OCI-LY7 (cell line): ENCODE measurements around the gene TMEM144. TPM values are rescaled to one million over a fixed set of nuclear protein-coding genes. Genes with fewer than 3 reads are reported as not detected.

Experiments
- BruUV-seq: library from RNA; stranded (reverse); fragments of 400-500 nt; replicated peaks from 2 replicates; lab custom pipeline; 2021; lab: Mats Ljungman, UMichigan
- CTCF ChIA-PET: fragments of 300-600 bp; sonication (Branson Sonifier 250); formaldehyde crosslinking; loops from one replicate; lab custom pipeline; 2022; ENCODE audit warnings: antibody characterized with exemption; ENCODE audit not compliant: unreplicated experiment; lab: Charles Lee
- POLR2A ChIA-PET: fragments of 300-600 bp; sonication (Branson Sonifier 250); formaldehyde crosslinking; loops from one replicate; lab custom pipeline; 2022; ENCODE audit warnings: antibody characterized with exemption; lab: Charles Lee
- DNase-seq: peaks from one replicate; pipeline ENCODE4 v3.0.0-alpha.2; 2015; ENCODE audit warnings: low spot score
- H2AFZ ChIP-seq: fragments of 200-600 bp; sonication (generic), shearing (Covaris generic); 2 replicates; pipeline ENCODE4 v1.6.1; 2014; ENCODE audit warnings: mild to moderate bottlenecking, antibody characterized with exemption, low read length, moderate library complexity
- H3K27ac ChIP-seq: fragments of 200-600 bp; sonication (generic); 2 replicates; pipeline ENCODE4 v1.5.1; 2014; ENCODE audit warnings: mixed run types, low read depth, mild to moderate bottlenecking, moderate library complexity, low read length, inconsistent platforms; ENCODE audit not compliant: poor library complexity, severe bottlenecking
- H3K36me3 ChIP-seq: fragments of 200-600 bp; sonication (generic); 2 replicates; pipeline ENCODE4 v1.6.1; 2014; ENCODE audit warnings: mild to moderate bottlenecking, antibody characterized with exemption, low read length, moderate library complexity, mixed read lengths; ENCODE audit not compliant: insufficient read depth
- H3K4me1 ChIP-seq: fragments of 200-600 bp; sonication (generic); 2 replicates; pipeline ENCODE4 v1.5.1; 2014; ENCODE audit warnings: mild to moderate bottlenecking, low read length; ENCODE audit not compliant: insufficient read depth, poor library complexity, severe bottlenecking
- H3K4me2 ChIP-seq: fragments of 200-600 bp; sonication (generic); 2 replicates; pipeline ENCODE4 v1.6.1; 2014; ENCODE audit warnings: mild to moderate bottlenecking, low read length
- H3K4me3 ChIP-seq: fragments of 200-600 bp; sonication (generic); 2 replicates; pipeline ENCODE4 v1.5.1; 2014; ENCODE audit warnings: mild to moderate bottlenecking, low read depth, low read length; ENCODE audit not compliant: poor library complexity, severe bottlenecking
- H3K79me2 ChIP-seq: fragments of 200-600 bp; sonication (generic); 2 replicates; pipeline ENCODE4 v1.6.1; 2016; ENCODE audit warnings: low read depth, mild to moderate bottlenecking, low read length, moderate library complexity, mixed read lengths; ENCODE audit not compliant: insufficient read depth
- H3K9me2 ChIP-seq: fragments of 200-600 bp; sonication (generic); 2 replicates; pipeline ENCODE4 v1.6.1; 2016; ENCODE audit warnings: mild to moderate bottlenecking, low read length, mixed read lengths; ENCODE audit not compliant: insufficient read depth
- H3K9me3 ChIP-seq: fragments of 200-600 bp; sonication (generic); 2 replicates; pipeline ENCODE4 v1.6.1; 2014; ENCODE audit warnings: mild to moderate bottlenecking, mixed run types, low read length, mixed read lengths
- H4K20me1 ChIP-seq: fragments of 200-600 bp; sonication (generic); 2 replicates; pipeline ENCODE4 v1.6.1; 2014; ENCODE audit warnings: mild to moderate bottlenecking, antibody characterized with exemption, low read length, moderate library complexity, mixed read lengths; ENCODE audit not compliant: insufficient read depth
- EZH2phosphoT487 ChIP-seq: fragments of 200-600 bp; sonication (generic); IDR thresholded peaks from 2 replicates; pipeline ENCODE4 v1.6.1; 2018; ENCODE audit warnings: low read depth, borderline replicate concordance, mild to moderate bottlenecking, mixed run types, antibody characterized with exemption, low read length, moderate library complexity, mixed read lengths
- intact Hi-C: fragments of 100-400 bp; cut with micrococcal nuclease; formaldehyde crosslinking; loops from one replicate; pipeline ENCODE4 v1.10.0; 2022; ENCODE audit not compliant: unreplicated experiment
- total RNA-seq, 2 experiments: library from RNA; depleted of rRNA in 1 of 2; stranded (reverse); fragments of >200 nt in 1 of 2; shearing (Covaris generic) in 1 of 2; gene quantifications; 2 replicates each; pipeline ENCODE4 v1.2.3, GENCODE V29; 2014 to 2022
- TF ChIP-seq, protein P1 (sequence below): fragments of 200-600 bp; sonication (generic); conservative IDR thresholded peaks from 2 replicates; pipeline ENCODE4 v1.5.1; 2014; ENCODE audit warnings: mild to moderate bottlenecking, antibody characterized with exemption, low read length, moderate library complexity, mixed read lengths

TMEM144 gene
- total RNA-seq, 2 experiments from 2014 or later, result 0.30 TPM; not detected in 1

DNA sequence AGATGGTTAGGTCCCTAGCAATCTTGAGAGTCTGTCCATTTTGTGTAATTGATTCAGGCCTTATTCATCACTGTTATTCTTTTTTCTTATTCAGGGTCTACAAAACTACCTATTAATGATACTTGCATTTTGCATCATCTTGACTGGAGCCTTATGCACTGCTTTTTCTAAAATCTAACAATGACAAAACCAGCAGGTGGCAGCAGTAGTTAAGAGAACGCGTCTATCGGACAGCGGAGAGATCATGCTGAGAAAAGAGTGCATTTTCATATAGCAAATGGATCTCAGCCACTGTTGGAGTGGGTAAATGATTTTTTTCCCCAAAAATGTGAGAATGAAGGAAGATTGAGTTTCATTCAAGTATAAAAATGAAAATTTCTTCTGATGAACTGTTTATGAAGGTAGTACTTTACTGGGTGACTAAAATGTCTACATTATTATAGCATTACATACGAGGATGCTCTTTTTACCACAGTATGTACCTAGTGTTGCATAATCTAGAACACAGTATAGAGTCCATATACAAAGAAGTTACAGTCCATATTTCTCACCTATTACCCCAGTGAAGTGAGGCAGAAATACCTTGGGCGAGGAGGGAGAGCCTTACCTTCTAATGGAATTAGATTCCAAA, 43.2 kb downstream of the TMEM144 start:
- ChIA-PET POLR2A (no interaction called here), CTCF (no interaction called here)
- Histone ChIP-seq H3K36me3 (no peaks in the 10 kb centered on the region), H3K4me3 (no peak overlapping the region), H2AFZ (peak overlapping the region; percentile 51), H3K9me3 (no peaks in the 10 kb centered on the region), H3K9me2 (no peaks in the 10 kb centered on the region), H3K4me1 (no peaks in the 10 kb centered on the region), H4K20me1 (no peaks in the 10 kb centered on the region), H3K79me2 (no peaks in the 10 kb centered on the region), H3K27ac (no peak overlapping the region), H3K4me2 (peak overlapping the region; percentile 3)
- TF ChIP-seq EZH2phosphoT487, result no peak
- TF ChIP-seq, protein P1, sequence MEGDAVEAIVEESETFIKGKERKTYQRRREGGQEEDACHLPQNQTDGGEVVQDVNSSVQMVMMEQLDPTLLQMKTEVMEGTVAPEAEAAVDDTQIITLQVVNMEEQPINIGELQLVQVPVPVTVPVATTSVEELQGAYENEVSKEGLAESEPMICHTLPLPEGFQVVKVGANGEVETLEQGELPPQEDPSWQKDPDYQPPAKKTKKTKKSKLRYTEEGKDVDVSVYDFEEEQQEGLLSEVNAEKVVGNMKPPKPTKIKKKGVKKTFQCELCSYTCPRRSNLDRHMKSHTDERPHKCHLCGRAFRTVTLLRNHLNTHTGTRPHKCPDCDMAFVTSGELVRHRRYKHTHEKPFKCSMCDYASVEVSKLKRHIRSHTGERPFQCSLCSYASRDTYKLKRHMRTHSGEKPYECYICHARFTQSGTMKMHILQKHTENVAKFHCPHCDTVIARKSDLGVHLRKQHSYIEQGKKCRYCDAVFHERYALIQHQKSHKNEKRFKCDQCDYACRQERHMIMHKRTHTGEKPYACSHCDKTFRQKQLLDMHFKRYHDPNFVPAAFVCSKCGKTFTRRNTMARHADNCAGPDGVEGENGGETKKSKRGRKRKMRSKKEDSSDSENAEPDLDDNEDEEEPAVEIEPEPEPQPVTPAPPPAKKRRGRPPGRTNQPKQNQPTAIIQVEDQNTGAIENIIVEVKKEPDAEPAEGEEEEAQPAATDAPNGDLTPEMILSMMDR, result peak; percentile 84
- intact Hi-C loops, result no loop called here
- BruUV-seq, result no TSS peak
- peak; percentile 65 for DNase-seq

DNA sequence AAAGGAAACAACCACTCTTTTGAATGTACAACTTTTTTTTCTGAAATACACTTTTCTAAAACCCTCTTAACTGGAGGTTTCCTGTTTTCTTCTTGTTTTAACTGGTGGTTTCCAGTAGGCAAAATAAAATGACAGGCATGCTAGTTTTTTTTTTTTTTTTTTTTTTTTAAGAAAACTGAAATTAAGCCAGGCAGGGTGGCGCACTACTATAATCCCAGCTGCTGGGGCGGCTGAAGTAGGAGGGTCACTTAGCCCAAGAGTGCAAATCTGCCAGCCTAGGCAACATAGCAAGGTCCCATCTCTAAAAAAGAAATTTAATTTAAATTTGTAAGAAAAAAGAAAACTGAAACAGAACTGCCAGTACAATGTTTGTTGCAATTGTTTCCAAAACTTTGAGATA, 44.0 kb downstream of the TMEM144 start:
- Histone ChIP-seq H3K9me2 (no peaks in the 10 kb centered on the region), H3K36me3 (no peaks in the 10 kb centered on the region), H3K4me2 (peak overlapping the region; percentile 3), H3K4me3 (no peak overlapping the region), H4K20me1 (no peaks in the 10 kb centered on the region), H2AFZ (peak overlapping the region; percentile 51), H3K27ac (no peak overlapping the region), H3K9me3 (no peaks in the 10 kb centered on the region), H3K79me2 (no peaks in the 10 kb centered on the region), H3K4me1 (no peaks in the 10 kb centered on the region)
- ChIA-PET POLR2A (interaction anchor here (0.7 kb wide), 2 partner anchors 24 to 450 kb away, joined by 4 to 5 read pairs; no protein-coding TSS in a partner anchor), CTCF (interaction anchor here (1.1 kb wide), 1 partner anchor 11 kb away, joined by 3 read pairs; no protein-coding TSS in a partner anchor)
- no TSS peak for BruUV-seq
- intact Hi-C loops, result loop anchor here (2.0 kb wide), 1 partner anchor 261 kb away; no protein-coding TSS in a partner anchor
- TF ChIP-seq EZH2phosphoT487, result no peak
- TF ChIP-seq, protein P1, result no peak
- no peak for DNase-seq

DNA sequence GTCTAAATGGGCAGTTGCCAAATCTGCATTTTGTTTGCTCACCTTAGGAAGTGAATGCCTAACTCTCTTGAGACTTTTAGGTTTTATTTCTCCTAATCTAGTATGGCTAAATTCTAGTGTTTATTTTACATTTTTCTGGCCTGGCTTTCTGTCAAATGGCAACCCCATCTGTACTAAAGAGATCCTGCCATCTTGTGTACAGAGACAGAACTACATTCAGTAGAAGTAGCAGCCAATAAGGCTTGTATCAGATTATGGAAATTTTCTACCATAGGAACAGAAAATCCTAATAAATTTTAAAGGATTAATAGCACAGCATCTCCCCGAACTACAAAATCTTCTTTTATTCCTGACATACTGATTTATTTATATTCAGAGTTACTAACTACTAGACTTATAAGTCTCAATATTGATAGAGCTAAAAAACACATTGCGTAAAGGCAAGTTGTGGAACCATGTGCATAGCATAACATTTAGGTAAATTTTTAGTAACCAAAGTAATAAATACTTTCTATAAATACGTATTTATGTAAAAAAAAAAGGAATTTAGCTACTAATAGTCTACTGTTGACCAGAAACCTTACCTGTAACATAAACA, 45.5 kb downstream of the TMEM144 start:
- DNase-seq, result peak; percentile 30
- Histone ChIP-seq H4K20me1 (no peaks in the 10 kb centered on the region), H3K4me1 (no peaks in the 10 kb centered on the region), H3K4me2 (no peak overlapping the region), H3K27ac (no peak overlapping the region), H3K4me3 (no peak overlapping the region), H2AFZ (no peak overlapping the region), H3K9me3 (no peaks in the 10 kb centered on the region), H3K9me2 (no peaks in the 10 kb centered on the region), H3K79me2 (no peaks in the 10 kb centered on the region), H3K36me3 (no peaks in the 10 kb centered on the region)
- intact Hi-C loops, result loop anchor here (2.0 to 5.0 kb wide), 3 partner anchors 64 to 596 kb away; no protein-coding TSS in a partner anchor
- CTCF ChIA-PET, result no interaction called here
- TF ChIP-seq EZH2phosphoT487, result no peak
- TF ChIP-seq, protein P1, result peak; percentile 81
- POLR2A ChIA-PET, result no interaction called here
- BruUV-seq, result no TSS peak
